Measurements from ENCODE around the gene PXDN.

GRCh38 chr2:1749489-1750119 lies 5.3 kb upstream of the PXDN start:
- TF ChIP-seq POLR2A (IDR thresholded peaks at IDR 0.05; ENCODE audit: low read length) (no peak), GATA1 (IDR thresholded peaks at IDR 0.05; ENCODE audit: low read depth, low read length) (no peak)
